ENCODE measurements around the gene GBE1.

DNA sequence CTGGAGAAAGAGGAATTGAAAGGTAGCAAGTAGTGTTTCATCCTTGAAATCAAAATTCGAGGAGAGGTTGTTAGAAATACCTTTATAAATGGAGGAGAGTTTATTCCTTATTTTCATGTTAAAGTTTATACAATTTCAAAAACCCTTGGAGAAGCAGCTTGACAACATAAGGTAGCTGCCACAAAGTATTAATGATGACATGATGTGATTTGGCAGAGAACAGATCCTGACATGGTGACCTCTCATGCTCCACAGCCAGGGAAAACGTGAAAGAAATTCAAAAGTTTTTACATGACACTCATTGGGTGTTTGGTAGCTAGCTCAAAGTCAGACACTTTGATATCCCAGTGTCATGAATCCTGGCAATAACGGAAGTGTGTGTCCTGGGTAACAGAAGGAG lies 320.8 kb downstream of the GBE1 start:
- no peak for TF ChIP-seq CTCF (IDR thresholded peaks at IDR 0.05 in 4 of 5, conservative IDR thresholded peaks at IDR 0.05 in 1 of 5)
- TF ChIP-seq POLR2A (IDR thresholded peaks at IDR 0.05): no peak

Data from gastrocnemius medialis (tissue), 4 donors.